ENCODE data around the gene PTPRG.
"Not testable (repeated sequence)": the region's sequence is repeated elsewhere in the genome, so short reads cannot be mapped to it uniquely, and the experiment has no call there.

The PTPRG gene

GRCh38 chr3:62007036-62007435 lies 445.7 kb downstream of the PTPRG start:
- DNase-seq (ENCODE audit: low read depth in 2 of 2), result no peak

GRCh38 chr3:62010989-62011388 lies 449.6 kb downstream of the PTPRG start:
- no peak for DNase-seq (ENCODE audit: low read depth in 2 of 2)

- no peak for DNase-seq (ENCODE audit: low read depth in 2 of 2)
Observed at GRCh38 chr3:62011666-62012065, 450.3 kb downstream of the PTPRG start.

- DNase-seq (ENCODE audit: low read depth in 2 of 2), result no peak
Observed at GRCh38 chr3:62013951-62014350, 452.6 kb downstream of the PTPRG start.

- DNase-seq (ENCODE audit: low read depth in 2 of 2), result no peak
Observed at GRCh38 chr3:62015111-62015510, 453.7 kb downstream of the PTPRG start.

GRCh38 chr3:62019906-62020305 lies 458.5 kb downstream of the PTPRG start:
- DNase-seq (ENCODE audit: low read depth in 2 of 2), result no peak

- no peak for DNase-seq (ENCODE audit: low read depth in 2 of 2)
Observed at GRCh38 chr3:62020706-62021105, 459.3 kb downstream of the PTPRG start.

- no peak for DNase-seq (ENCODE audit: low read depth in 2 of 2)
Observed at GRCh38 chr3:62022312-62022711, 460.9 kb downstream of the PTPRG start.

GRCh38 chr3:62024882-62025281 lies 463.5 kb downstream of the PTPRG start:
- no peak for DNase-seq (ENCODE audit: low read depth in 2 of 2)

- no peak for DNase-seq (ENCODE audit: low read depth in 2 of 2)
Observed at GRCh38 chr3:62025913-62026312, 464.5 kb downstream of the PTPRG start.

GRCh38 chr3:62027241-62027640 lies 465.9 kb downstream of the PTPRG start:
- no peak for DNase-seq (ENCODE audit: low read depth in 2 of 2)

GRCh38 chr3:62027796-62028195 lies 466.4 kb downstream of the PTPRG start:
- no peak for DNase-seq (ENCODE audit: low read depth in 2 of 2)

- DNase-seq (ENCODE audit: low read depth in 2 of 2), result no peak
Observed at GRCh38 chr3:62028236-62028635, 466.9 kb downstream of the PTPRG start.

- DNase-seq (ENCODE audit: low read depth in 2 of 2), result no peak
Observed at GRCh38 chr3:62032738-62033137, 471.4 kb downstream of the PTPRG start.

GRCh38 chr3:62035402-62036057 lies 474.2 kb downstream of the PTPRG start:
- DNase-seq (ENCODE audit: low read depth in 2 of 2), result no peak

- DNase-seq (ENCODE audit: low read depth in 2 of 2), result no peak
Observed at GRCh38 chr3:62036726-62037125, 475.4 kb downstream of the PTPRG start.

GRCh38 chr3:62038798-62039197 lies 477.4 kb downstream of the PTPRG start:
- DNase-seq (ENCODE audit: low read depth in 2 of 2), result not testable (repeated sequence)

GRCh38 chr3:62039586-62039985 lies 478.2 kb downstream of the PTPRG start:
- no peak for DNase-seq (ENCODE audit: low read depth in 2 of 2)

GRCh38 chr3:62041681-62042080 lies 480.3 kb downstream of the PTPRG start:
- DNase-seq (ENCODE audit: low read depth in 2 of 2), result no peak

- DNase-seq (ENCODE audit: low read depth in 2 of 2), result no peak
Observed at GRCh38 chr3:62044874-62045411, 483.6 kb downstream of the PTPRG start.

- no peak for DNase-seq (ENCODE audit: low read depth in 2 of 2)
Observed at GRCh38 chr3:62046326-62046725, 485.0 kb downstream of the PTPRG start.

- no peak for DNase-seq (ENCODE audit: low read depth in 2 of 2)
Observed at GRCh38 chr3:62048577-62048976, 487.2 kb downstream of the PTPRG start.

- DNase-seq (ENCODE audit: low read depth in 2 of 2), result no peak
Observed at GRCh38 chr3:62049033-62049432, 487.7 kb downstream of the PTPRG start.

GRCh38 chr3:62051506-62051905 lies 490.1 kb downstream of the PTPRG start:
- no peak for DNase-seq (ENCODE audit: low read depth in 2 of 2)
